ENCODE measurements around the gene GIMAP7.
"Not testable (repeated sequence)": the region's sequence is repeated elsewhere in the genome, so short reads cannot be mapped to it uniquely, and the experiment has no call there.

The GIMAP7 gene

GRCh38 chr7:150513758-150514157 is 914 bp upstream of the GIMAP7 start:
- no peak for DNase-seq (ENCODE audit: low spot score)

- peak; percentile 23 for DNase-seq (ENCODE audit: low spot score)
Measured at GRCh38 chr7:150515248-150516147, 826 bp downstream of the GIMAP7 start.

- DNase-seq (ENCODE audit: low spot score): peak; percentile 14
Measured at GRCh38 chr7:150516956-150517745, 2.5 kb downstream of the GIMAP7 start.

- no peak for DNase-seq (ENCODE audit: low spot score)
Measured at GRCh38 chr7:150519310-150519709, 4.6 kb downstream of the GIMAP7 start.

- no peak for DNase-seq (ENCODE audit: low spot score)
Measured at GRCh38 chr7:150520145-150520544, 5.5 kb downstream of the GIMAP7 start.

- not testable (repeated sequence) for DNase-seq (ENCODE audit: low spot score)
Measured at GRCh38 chr7:150522931-150523330, 8.3 kb downstream of the GIMAP7 start.

DNA sequence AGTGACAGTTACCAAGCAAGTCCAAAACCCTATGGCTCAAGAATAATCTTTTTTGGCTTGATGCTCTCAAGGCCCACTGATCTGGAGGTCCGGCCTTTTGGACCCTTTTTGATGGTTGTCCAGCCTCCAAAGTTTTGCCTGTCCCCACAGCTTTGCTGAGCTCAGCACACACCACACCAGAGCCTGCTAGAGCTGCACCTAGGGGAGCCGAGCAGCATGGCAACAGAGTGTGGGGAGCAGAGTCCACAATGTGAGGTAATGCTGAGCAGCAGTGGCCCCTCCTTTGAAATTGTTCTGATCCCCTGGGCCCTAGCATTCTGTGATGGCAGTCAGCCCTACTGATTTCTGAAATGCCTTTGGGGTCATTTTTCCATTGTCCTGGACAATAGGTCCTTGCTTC is 9.3 kb downstream of the GIMAP7 start:
- no peak for DNase-seq (ENCODE audit: low spot score)

- no peak for DNase-seq (ENCODE audit: low spot score)
Measured at GRCh38 chr7:150531704-150532103, 17.0 kb downstream of the GIMAP7 start.

- no peak for DNase-seq (ENCODE audit: low spot score)
Measured at GRCh38 chr7:150538259-150538658, 23.6 kb downstream of the GIMAP7 start.

- no peak for DNase-seq (ENCODE audit: low spot score)
Measured at GRCh38 chr7:150553163-150553562, 38.5 kb downstream of the GIMAP7 start.

- DNase-seq (ENCODE audit: low spot score): no peak
Measured at GRCh38 chr7:150556521-150557138, 42.0 kb downstream of the GIMAP7 start.

GRCh38 chr7:150560486-150560885 is 45.8 kb downstream of the GIMAP7 start:
- no peak for DNase-seq (ENCODE audit: low spot score)

GRCh38 chr7:150562919-150563318 is 48.2 kb downstream of the GIMAP7 start:
- DNase-seq (ENCODE audit: low spot score): peak; percentile 54

GRCh38 chr7:150564006-150564405 is 49.3 kb downstream of the GIMAP7 start:
- DNase-seq (ENCODE audit: low spot score): no peak

GRCh38 chr7:150564566-150564965 is 49.9 kb downstream of the GIMAP7 start:
- no peak for DNase-seq (ENCODE audit: low spot score)

DNA sequence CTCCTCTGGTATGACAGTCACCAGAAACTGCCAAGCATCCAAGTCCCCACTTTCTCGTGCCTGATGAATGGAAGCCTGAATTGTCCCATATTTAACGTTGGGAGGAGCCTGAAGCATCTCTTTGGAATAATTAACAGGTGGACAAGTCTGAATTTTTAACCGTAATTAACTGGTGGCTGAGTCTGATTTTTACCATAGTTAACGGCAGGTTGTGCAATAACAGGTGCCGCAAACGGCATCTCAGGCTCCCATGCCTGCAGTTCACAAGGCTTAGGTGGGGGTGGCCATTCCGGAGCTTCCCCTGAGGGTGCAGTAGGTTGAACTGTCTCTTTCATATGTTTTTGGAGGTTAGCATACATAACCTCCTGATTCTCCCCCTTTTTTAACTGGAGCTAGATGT is 50.6 kb downstream of the GIMAP7 start:
- DNase-seq (ENCODE audit: low spot score): no peak

DNA sequence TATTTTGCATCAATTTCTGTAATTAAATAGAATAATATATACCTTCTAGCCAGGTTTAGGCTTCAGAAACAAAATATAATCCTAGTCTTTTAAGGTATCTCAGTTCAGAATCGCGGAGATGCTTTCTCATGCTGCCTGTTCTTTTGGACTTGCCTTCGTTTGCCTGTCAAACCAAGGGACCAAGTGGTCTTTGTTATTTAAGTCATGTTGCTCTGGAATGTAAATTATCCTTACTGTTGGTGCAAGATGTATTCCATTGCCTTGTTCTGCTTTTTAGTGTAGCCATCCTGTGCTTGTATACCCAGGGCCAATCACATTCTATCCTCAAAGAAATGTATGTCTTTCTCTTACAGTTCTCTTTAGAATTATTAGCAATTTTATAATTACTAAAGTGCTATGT is 51.5 kb downstream of the GIMAP7 start:
- DNase-seq (ENCODE audit: low spot score): no peak

DNA sequence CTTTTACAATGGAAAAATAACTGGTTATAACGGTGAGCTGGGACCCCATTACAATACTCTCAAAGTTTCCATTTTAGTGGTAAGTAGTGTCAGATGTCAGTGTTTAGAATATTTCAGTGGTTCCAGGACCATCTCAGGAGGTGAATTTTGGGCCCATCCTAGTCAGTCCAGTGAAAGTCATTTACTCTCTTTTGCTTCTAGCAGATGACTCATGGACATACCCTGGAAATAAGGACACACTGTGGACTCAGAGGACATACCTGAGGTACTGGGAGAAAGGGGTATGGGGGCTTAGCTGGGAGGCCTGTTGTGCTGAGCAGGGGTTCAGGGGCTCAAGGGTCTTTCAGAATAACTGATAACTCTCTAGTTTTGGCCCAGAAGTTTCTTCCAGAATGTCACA is 51.9 kb downstream of the GIMAP7 start:
- DNase-seq (ENCODE audit: low spot score): no peak

DNA sequence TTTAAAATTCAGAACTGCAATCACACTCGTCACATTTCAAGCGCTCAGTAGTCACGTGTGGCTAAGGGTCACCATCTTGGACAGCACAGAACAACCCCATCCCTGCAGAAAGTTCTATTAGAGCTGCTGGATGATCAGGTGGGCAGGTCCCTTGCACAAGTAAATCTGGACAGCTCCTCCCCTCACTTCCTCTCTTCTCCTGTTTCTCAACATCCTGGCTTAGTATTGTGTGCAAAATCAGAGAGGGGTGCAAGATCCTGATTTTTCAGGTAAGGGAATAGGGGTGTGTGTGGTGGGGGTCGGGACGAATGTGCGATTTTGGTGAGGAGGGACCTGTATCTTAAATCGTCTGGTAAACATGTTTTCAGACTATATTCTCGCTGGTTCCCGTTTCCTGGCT is 52.5 kb downstream of the GIMAP7 start, which contains the start of gene GIMAP4:
TSS of gene GIMAP4 (plus strand) at position 222 of the 400 bp plus-strand sequence. CDS start 2,512 bp downstream, outside the sequence.
- no peak for DNase-seq (ENCODE audit: low spot score)

- DNase-seq (ENCODE audit: low spot score): no peak
Measured at GRCh38 chr7:150567871-150568301, 53.2 kb downstream of the GIMAP7 start.

- no peak for DNase-seq (ENCODE audit: low spot score)
Measured at GRCh38 chr7:150568714-150569113, 54.0 kb downstream of the GIMAP7 start.

DNA sequence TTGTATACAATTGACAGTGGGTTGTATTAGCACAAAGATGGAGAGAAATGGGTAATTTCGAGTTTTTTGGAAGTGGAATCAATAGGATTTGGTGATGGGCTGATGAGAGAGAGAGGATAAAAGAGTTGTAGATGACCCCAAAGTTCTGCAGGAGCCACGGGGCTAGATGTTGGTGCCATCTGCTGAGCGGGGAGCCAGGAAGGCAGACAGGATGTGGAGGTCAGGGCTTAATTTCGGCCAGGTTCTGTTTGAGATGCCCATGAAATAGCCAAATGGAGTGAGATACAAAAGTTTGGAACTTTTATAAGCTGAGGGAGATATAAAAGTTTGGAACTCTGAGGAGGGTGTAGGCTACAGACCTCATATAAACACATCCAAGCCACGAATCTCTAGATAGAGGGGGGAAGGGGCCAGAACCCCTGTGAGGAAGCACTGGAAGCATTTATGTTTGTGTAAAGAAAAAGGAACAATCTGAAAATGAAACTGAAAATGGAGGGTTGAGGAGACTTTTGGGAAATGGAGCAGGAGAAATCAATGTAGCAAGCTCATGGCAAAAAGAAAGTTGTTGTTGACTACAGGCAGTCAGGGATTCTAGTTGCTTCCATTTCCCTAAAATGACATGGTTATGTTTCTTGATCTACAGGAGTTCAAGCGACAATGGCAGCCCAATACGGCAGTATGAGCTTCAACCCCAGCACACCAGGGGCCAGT is 54.7 kb downstream of the GIMAP7 start:
- no peak for DNase-seq (ENCODE audit: low spot score)
